Astrocyte of the cerebellum (primary cell): ENCODE results near the gene BICDL1.

ENCODE experiments used
- DNase-seq: peaks from one replicate; pipeline ENCODE4 v3.0.0-alpha.2; 2011; ENCODE audit warnings: low read depth
- H3K4me3 ChIP-seq: 2 replicates; pipeline ENCODE4 v1.5.1; 2011; ENCODE audit warnings: mild to moderate bottlenecking, low read depth, low read length, moderate library complexity
- in situ Hi-C: cut with HindIII; loops from 2 replicates; pipeline ENCODE4 v1.10.0; 2017; ENCODE audit warnings: low sequenced_read_pairs
- TF ChIP-seq, protein P1 (sequence below): IDR thresholded peaks from 2 replicates; pipeline ENCODE4 v1.5.1; 2012; ENCODE audit warnings: low read length, low read depth, moderate library complexity, mild to moderate bottlenecking; ENCODE audit errors: missing control alignments

Gene BICDL1

DNA sequence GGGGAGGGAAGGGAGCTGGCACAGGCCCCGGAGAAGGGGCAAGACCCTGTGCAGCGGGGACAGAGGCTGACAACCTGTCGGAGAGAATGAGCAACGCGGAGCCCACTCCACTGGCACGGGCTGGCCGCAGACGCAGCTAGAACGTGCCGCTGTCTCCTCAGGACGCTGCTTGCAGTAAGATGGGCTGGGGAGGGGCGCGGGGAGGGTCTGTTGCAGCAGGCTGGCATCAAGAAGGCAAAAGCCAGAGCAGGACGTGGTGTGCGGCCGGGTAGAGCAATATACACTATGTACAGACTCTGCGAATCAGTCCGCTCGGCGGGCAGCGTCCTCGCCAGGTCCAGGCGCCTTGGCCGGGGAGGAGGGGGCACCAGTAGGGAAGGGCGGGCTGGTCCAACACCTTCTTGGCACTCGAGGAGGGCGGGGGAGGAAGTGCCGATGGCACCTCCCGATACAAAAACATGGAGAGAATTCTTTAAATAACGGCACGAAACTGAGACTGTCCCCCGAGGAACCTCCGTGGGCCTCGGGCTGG is 107.7 kb downstream of the BICDL1 start:
- DNase-seq, result no peak
- TF ChIP-seq, protein P1, sequence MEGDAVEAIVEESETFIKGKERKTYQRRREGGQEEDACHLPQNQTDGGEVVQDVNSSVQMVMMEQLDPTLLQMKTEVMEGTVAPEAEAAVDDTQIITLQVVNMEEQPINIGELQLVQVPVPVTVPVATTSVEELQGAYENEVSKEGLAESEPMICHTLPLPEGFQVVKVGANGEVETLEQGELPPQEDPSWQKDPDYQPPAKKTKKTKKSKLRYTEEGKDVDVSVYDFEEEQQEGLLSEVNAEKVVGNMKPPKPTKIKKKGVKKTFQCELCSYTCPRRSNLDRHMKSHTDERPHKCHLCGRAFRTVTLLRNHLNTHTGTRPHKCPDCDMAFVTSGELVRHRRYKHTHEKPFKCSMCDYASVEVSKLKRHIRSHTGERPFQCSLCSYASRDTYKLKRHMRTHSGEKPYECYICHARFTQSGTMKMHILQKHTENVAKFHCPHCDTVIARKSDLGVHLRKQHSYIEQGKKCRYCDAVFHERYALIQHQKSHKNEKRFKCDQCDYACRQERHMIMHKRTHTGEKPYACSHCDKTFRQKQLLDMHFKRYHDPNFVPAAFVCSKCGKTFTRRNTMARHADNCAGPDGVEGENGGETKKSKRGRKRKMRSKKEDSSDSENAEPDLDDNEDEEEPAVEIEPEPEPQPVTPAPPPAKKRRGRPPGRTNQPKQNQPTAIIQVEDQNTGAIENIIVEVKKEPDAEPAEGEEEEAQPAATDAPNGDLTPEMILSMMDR, result no peak
- H3K4me3 ChIP-seq, result no peak overlapping the region
- in situ Hi-C loops, result no loop called here

DNA sequence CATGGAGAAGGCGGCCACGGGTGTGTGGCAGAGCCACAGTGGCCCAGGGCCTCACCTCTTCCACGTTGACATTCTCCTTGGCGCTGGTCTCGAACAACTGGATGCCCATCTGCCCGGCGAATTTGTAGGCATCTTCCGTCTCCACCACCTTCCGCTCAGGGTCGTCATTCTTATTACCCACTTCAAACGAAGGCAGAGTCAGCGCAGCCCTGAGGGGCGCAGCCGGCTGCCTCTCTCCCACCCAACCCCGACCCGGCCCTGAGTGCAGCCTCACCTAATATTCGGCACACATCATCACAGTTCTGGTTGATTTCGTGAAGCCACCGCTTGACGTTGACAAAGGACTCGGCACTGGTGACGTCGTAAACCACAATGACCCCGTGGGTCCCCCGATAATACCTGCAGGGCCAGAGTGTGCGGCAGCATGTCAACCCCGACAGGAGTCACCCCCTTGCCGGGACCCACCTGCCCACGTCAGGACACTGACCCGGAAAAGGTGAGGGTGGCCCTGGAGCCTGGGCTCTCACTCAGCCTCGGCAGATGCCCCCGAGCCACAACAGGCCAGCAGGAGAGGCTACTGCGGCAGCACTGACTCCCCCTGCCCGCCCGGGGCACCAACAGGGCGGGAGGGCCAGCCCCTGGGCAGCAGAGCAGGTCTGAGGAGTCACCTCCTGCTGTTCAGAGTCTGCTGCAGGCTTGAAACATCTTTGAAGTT is 109.9 kb downstream of the BICDL1 start:
- no peak for DNase-seq
- TF ChIP-seq, protein P1, result no peak
- in situ Hi-C loops, result no loop called here
- no peak overlapping the region for H3K4me3 ChIP-seq

DNA sequence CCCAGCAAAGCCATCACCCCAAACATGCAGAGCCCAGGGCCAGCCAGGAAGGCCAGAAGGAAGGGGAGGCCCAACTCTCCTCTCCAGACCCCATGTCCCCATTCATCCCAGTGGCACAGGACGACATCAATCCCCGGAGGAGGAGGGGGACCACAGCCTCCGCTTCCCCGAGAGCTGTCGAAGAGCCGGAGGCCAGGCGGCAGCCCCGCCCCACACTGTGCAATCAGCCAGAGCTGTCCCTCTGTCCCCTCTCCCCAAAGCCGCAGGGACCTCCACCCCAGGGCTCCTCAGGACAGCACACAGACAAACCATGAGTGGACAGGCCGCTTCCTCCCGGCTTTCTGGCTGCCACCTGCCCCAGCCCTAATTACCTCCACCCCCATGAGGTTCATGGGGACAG is 110.7 kb downstream of the BICDL1 start:
- in situ Hi-C loops, result no loop called here
- no peak for DNase-seq
- no peak overlapping the region for H3K4me3 ChIP-seq

DNA sequence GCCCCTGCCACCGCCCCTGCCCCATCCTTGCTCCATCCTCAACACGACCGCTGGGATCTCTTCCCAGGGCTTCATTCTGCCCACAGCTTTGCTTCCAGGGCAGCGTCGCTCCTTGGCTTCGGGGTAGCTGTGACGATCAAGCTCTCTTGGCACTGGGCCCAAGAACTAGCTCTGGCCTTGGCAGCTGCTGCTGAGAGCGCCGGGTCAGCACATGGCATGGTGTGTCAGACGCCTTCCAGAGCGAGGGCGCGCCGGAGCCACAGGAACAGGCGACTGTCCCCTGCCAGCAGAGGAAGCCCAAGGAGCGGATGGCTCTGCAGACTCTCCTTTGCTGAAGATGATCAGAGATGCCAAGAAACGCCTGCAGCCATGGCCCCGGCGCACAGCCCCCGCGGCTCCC is 111.6 kb downstream of the BICDL1 start:
- TF ChIP-seq, protein P1, result no peak
- in situ Hi-C loops, result no loop called here
- no peak overlapping the region for H3K4me3 ChIP-seq
- DNase-seq, result no peak

More for the DNA sequence above, 110.7 kb downstream of the BICDL1 start:
- TF ChIP-seq, protein P1, result no peak

DNA sequence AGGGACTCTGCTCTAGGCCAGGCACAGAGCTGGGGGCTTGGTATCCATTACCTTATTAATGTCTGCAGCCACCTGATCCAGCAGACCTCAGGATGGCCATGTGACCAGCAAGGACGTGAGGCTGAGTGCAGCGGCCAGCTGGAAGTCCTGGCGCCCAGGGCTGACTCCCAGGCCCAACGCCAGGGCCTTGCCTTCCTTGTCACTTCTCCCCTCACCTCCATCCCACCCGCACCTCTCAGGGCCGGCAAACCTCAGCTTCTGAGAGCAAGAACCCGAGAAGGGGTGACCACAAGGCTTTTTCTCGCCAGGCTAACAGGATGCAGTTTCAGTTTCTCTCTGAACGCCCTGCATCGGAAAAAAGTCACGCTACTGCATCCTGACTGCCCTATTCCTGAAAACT is 112.1 kb downstream of the BICDL1 start:
- TF ChIP-seq, protein P1, result no peak
- in situ Hi-C loops, result no loop called here
- DNase-seq, result no peak
- no peak overlapping the region for H3K4me3 ChIP-seq

DNA sequence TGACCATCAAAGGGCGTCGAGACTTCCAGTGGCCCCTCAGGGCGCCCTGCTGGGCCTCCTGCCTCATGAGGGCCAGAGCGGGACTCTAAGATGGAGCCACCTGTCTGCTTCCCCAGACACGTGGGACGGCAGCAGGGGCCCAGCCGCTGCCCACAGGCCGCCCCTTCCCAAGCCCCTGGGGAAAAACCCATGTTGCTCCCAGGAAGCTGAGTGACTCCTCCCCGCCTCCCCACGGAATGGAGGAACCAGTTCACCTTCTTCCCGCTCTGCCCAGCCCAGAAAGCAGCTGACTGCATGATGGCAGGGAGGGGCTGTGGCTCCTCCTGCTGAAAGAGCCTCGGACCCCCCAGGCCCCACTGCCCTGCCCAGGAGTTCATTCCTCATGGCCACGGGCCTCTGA is 112.6 kb downstream of the BICDL1 start:
- no peak for DNase-seq
- TF ChIP-seq, protein P1, result no peak
- H3K4me3 ChIP-seq, result no peak overlapping the region
- in situ Hi-C loops, result no loop called here
